ENCODE data around the gene CTLA4.
"Not testable (repeated sequence)": the region's sequence is repeated elsewhere in the genome, so short reads cannot be mapped to it uniquely, and the experiment has no call there.

The CTLA4 gene

DNA sequence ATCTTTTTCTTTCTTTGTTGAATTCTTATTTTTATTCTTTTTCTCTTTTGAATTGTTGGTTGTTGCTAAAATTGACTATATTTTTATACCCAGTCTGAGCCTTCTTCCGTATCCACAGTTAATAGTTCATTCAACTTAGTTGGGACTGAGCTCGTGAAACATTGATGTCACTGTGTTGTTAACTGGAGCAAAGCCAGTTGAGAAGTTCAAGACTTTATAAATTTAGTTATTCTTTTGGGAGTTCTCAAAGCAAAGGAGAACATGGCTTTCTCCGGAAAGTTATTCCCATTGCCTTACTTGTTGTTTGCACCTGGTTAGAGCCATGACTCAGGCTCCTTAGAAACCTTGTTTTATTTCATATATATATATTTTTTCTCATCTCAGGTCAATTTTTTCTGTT is 8.8 kb downstream of the CTLA4 start:
- H3K36me3 ChIP-seq (ENCODE audit: control insufficient read depth in 1 of 2, insufficient read depth in 2 of 2, low read length in 2 of 2), result no peaks in the 10 kb centered on the region
- no peak overlapping the region for H3K27ac ChIP-seq (ENCODE audit: low read length)
- H3K9me3 ChIP-seq (ENCODE audit: control insufficient read depth in 1 of 2, low read length in 2 of 2), result no peaks in the 10 kb centered on the region
- H3K27me3 ChIP-seq (ENCODE audit: low read depth, low read length), result no peaks in the 10 kb centered on the region
- H3K4me3 ChIP-seq (ENCODE audit: low read depth in 1 of 2, low read length in 2 of 2), result no peak overlapping the region
- peaks cover 0 to 6% of the 10 kb centered on the region in 2 donors for H3K4me1 ChIP-seq (ENCODE audit: control insufficient read depth in 1 of 2, insufficient read depth in 2 of 2, low read length in 2 of 2)

DNA sequence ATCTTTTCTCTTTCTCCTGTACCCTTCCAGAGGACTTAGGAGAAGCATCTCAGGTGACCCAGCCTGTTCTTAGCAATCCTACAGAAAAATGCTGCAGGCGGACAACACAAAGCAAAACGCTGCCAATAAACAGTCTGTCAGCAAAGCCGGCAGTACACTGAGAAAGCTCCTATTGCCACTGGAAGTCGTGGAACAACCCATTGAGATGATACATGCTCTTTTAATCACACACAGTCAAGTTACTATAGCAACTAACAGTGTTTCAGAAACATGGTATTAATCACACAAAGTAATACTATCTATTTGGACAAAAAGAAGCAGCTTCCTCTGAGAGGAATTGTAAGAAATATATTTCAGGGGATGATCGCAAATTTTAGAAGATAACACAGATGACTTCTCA is 10.5 kb downstream of the CTLA4 start:
- Histone ChIP-seq H3K27ac (ENCODE audit: low read length) (no peak overlapping the region), H3K4me3 (ENCODE audit: low read depth in 1 of 2, low read length in 2 of 2) (no peak overlapping the region), H3K36me3 (ENCODE audit: control insufficient read depth in 1 of 2, insufficient read depth in 2 of 2, low read length in 2 of 2) (no peaks in the 10 kb centered on the region), H3K4me1 (ENCODE audit: control insufficient read depth in 1 of 2, insufficient read depth in 2 of 2, low read length in 2 of 2) (peaks cover 0 to 6% of the 10 kb centered on the region in 2 donors), H3K27me3 (ENCODE audit: low read depth, low read length) (no peaks in the 10 kb centered on the region), H3K9me3 (ENCODE audit: control insufficient read depth in 1 of 2, low read length in 2 of 2) (no peaks in the 10 kb centered on the region)

DNA sequence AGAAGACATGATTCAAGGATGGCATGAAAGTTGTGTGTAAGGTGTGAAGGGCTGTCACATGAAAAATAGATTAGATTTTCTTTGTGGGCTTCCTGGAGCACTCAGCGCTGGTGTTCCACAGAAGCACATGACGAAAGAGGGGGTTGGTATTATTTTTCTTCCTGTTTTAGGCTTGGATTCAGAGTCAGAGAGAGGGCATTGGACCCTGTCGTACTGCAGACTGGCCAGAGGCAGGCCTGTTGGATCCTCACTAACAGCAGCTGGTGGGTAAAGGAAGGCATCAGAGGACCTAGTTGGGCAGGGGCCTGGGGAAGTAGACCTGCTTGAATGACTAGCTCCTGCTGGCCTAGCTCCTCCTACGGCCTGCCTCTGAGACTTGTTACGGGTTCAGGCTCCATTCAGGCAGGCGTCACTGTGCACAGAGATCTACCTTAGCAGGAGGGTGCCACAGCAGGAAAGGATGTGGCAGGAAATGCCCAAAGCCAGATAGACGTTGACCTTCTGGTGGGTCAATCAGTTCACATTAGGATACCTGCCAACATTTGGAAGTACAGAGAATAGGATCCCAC is 13.1 kb downstream of the CTLA4 start:
- H3K27me3 ChIP-seq (ENCODE audit: low read depth, low read length), result no peaks in the 10 kb centered on the region
- no peaks in the 10 kb centered on the region for H3K36me3 ChIP-seq (ENCODE audit: control insufficient read depth in 1 of 2, insufficient read depth in 2 of 2, low read length in 2 of 2)
- H3K27ac ChIP-seq (ENCODE audit: low read length), result no peak overlapping the region

DNA sequence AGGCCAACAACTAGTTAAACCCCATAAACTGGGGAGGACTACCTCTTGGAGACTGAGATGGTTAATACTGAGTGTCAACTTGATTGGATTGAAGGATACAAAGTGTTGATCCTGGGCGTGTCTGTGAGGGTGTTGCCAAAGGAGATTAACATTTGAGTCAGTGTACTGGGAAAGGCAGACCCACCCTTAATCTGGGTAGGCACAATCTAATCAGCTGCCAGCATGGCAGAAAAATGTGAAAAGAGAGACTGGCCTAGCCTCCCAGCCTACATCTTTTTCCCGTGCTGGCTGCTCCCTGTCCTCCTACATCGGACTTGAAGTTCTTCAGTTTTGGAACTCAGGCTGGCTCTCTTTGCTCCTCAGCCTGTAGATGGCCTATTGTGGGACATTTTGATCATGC is 13.6 kb downstream of the CTLA4 start:
- H3K27me3 ChIP-seq (ENCODE audit: low read depth, low read length); H3K27ac ChIP-seq (ENCODE audit: low read length); H3K4me1 ChIP-seq (ENCODE audit: control insufficient read depth in 1 of 2, insufficient read depth in 2 of 2, low read length in 2 of 2); H3K9me3 ChIP-seq (ENCODE audit: control insufficient read depth in 1 of 2, low read length in 2 of 2); H3K4me3 ChIP-seq (ENCODE audit: low read depth in 1 of 2, low read length in 2 of 2); H3K36me3 ChIP-seq (ENCODE audit: control insufficient read depth in 1 of 2, insufficient read depth in 2 of 2, low read length in 2 of 2): not testable (repeated sequence)

More for the DNA sequence above, 13.1 kb downstream of the CTLA4 start:
- H3K4me3 ChIP-seq (ENCODE audit: low read depth in 1 of 2, low read length in 2 of 2), result no peak overlapping the region
- peaks cover 0 to 6% of the 10 kb centered on the region in 2 donors for H3K4me1 ChIP-seq (ENCODE audit: control insufficient read depth in 1 of 2, insufficient read depth in 2 of 2, low read length in 2 of 2)
- H3K9me3 ChIP-seq (ENCODE audit: control insufficient read depth in 1 of 2, low read length in 2 of 2), result no peaks in the 10 kb centered on the region

DNA sequence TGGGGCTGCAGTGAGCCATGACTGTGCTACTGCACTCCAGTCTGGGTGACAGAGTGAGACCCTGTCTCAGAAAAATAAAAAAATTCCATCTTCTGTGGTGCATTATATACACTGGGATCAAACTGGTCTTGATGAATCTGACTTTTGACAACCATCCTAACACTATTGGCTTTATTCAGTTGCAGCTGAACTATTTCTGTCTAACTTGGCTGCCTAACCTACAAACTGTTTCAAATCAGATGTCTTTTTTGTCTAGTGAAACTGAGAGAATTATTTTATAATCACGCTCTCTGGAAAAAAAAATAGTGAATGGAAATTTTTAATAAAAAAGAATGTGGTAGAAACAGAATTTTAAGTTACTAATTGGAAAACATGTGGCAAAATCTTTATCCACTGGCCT is 15.0 kb downstream of the CTLA4 start:
- H3K36me3 ChIP-seq (ENCODE audit: control insufficient read depth in 1 of 2, insufficient read depth in 2 of 2, low read length in 2 of 2), result no peaks in the 10 kb centered on the region
- H3K27me3 ChIP-seq (ENCODE audit: low read depth, low read length), result no peaks in the 10 kb centered on the region
- no peak overlapping the region for H3K4me3 ChIP-seq (ENCODE audit: low read depth in 1 of 2, low read length in 2 of 2)
- no peak overlapping the region for H3K27ac ChIP-seq (ENCODE audit: low read length)
- peaks cover 0 to 6% of the 10 kb centered on the region in 2 donors for H3K4me1 ChIP-seq (ENCODE audit: control insufficient read depth in 1 of 2, insufficient read depth in 2 of 2, low read length in 2 of 2)
- no peaks in the 10 kb centered on the region for H3K9me3 ChIP-seq (ENCODE audit: control insufficient read depth in 1 of 2, low read length in 2 of 2)

DNA sequence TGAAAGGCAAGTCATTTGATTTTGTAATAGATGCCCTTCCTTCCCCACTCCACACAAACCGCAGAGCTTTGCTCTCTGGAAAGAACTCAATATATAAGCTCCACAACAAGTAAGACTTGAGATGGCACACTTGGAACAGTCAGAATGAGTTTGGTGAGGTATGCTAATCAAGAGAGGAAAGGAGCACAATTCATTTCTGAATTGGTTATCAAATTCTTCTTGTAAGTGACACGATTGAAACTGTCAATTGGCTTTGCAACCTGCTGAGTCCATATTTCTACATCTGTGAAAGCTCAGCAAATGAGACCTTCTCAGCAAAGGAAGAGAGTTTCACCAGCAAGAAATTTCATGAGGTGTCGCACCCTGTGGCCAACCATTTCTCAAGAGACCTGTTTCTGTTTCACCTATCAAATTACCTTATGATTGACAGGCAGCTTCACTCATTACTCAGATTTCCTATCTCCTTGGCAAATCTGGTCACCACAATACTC is 19.1 kb downstream of the CTLA4 start:
- Histone ChIP-seq H3K36me3 (ENCODE audit: control insufficient read depth in 1 of 2, insufficient read depth in 2 of 2, low read length in 2 of 2) (no peaks in the 10 kb centered on the region), H3K4me3 (ENCODE audit: low read depth in 1 of 2, low read length in 2 of 2) (no peak overlapping the region), H3K9me3 (ENCODE audit: control insufficient read depth in 1 of 2, low read length in 2 of 2) (no peaks in the 10 kb centered on the region), H3K27me3 (ENCODE audit: low read depth, low read length) (no peaks in the 10 kb centered on the region), H3K4me1 (ENCODE audit: control insufficient read depth in 1 of 2, insufficient read depth in 2 of 2, low read length in 2 of 2) (peaks cover 0 to 9% of the 10 kb centered on the region in 2 donors), H3K27ac (ENCODE audit: low read length) (no peak overlapping the region)

DNA sequence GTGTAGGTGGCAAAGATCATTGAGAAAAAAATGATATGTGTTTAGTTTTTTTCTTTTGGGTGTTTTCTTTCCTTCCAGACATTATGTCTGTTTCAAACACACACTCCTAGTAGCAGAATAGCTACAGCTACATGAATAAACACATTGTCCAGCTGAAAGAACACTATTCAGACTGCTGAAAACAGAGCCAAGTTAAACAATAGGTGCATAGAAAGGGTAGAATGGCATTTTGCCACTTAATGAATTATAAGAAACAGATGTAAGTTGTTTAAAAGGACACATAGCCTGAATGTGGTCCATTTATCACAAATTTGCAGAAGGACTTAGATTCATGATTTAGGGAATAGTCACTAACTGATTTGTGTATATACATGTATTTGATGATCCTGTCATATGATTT is 20.1 kb downstream of the CTLA4 start:
- Histone ChIP-seq H3K36me3 (ENCODE audit: control insufficient read depth in 1 of 2, insufficient read depth in 2 of 2, low read length in 2 of 2) (no peaks in the 10 kb centered on the region), H3K9me3 (ENCODE audit: control insufficient read depth in 1 of 2, low read length in 2 of 2) (no peaks in the 10 kb centered on the region), H3K4me1 (ENCODE audit: control insufficient read depth in 1 of 2, insufficient read depth in 2 of 2, low read length in 2 of 2) (peaks cover 0 to 9% of the 10 kb centered on the region in 2 donors), H3K27ac (ENCODE audit: low read length) (no peak overlapping the region), H3K27me3 (ENCODE audit: low read depth, low read length) (no peaks in the 10 kb centered on the region), H3K4me3 (ENCODE audit: low read depth in 1 of 2, low read length in 2 of 2) (no peak overlapping the region)

DNA sequence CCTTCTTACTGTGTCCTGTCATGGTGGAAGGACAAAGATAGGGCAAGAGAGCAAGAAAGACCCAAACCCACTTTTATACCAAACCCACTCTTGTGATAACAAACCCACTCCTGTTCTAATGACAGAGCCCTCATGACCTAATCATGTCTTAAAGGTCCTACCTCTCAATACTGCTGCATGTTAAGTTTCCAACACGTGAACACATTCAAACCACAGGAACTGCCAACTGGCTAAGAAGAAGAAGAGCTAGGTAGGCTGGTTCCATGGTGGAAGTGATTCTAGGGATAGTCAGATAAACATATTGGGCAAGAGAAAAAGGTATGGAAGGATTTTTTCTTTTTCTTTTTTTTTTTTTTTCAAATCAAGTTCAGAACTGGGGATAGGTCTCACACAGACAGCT is 22.0 kb downstream of the CTLA4 start:
- Histone ChIP-seq H3K4me3 (ENCODE audit: low read depth in 1 of 2, low read length in 2 of 2) (no peak overlapping the region), H3K36me3 (ENCODE audit: control insufficient read depth in 1 of 2, insufficient read depth in 2 of 2, low read length in 2 of 2) (no peaks in the 10 kb centered on the region), H3K27me3 (ENCODE audit: low read depth, low read length) (no peaks in the 10 kb centered on the region), H3K4me1 (ENCODE audit: control insufficient read depth in 1 of 2, insufficient read depth in 2 of 2, low read length in 2 of 2) (peaks cover 0 to 9% of the 10 kb centered on the region in 2 donors), H3K27ac (ENCODE audit: low read length) (no peak overlapping the region), H3K9me3 (ENCODE audit: control insufficient read depth in 1 of 2, low read length in 2 of 2) (no peaks in the 10 kb centered on the region)

DNA sequence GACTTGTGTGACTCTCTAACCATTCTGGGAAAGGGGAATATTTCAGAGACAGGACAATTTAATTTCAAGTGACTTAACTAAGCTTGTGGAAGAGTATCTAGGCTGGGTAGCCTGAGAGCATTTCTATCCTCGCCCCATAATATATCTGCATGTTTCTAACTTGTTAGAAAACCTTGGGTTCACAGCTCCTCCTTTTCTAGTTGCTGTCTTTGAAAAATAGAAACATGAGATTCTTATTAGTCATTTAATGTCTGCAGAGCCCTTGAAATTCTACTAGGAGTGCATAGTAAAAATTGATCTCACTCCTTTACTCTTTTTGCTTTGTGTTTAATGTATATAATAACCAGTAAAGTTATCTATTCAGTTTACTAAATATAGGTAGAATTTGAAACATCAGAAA is 22.4 kb downstream of the CTLA4 start:
- Histone ChIP-seq H3K27ac (ENCODE audit: low read length) (no peak overlapping the region), H3K4me3 (ENCODE audit: low read depth in 1 of 2, low read length in 2 of 2) (no peak overlapping the region), H3K4me1 (ENCODE audit: control insufficient read depth in 1 of 2, insufficient read depth in 2 of 2, low read length in 2 of 2) (peaks cover 0 to 9% of the 10 kb centered on the region in 2 donors), H3K36me3 (ENCODE audit: control insufficient read depth in 1 of 2, insufficient read depth in 2 of 2, low read length in 2 of 2) (no peaks in the 10 kb centered on the region), H3K9me3 (ENCODE audit: control insufficient read depth in 1 of 2, low read length in 2 of 2) (no peaks in the 10 kb centered on the region), H3K27me3 (ENCODE audit: low read depth, low read length) (no peaks in the 10 kb centered on the region)

DNA sequence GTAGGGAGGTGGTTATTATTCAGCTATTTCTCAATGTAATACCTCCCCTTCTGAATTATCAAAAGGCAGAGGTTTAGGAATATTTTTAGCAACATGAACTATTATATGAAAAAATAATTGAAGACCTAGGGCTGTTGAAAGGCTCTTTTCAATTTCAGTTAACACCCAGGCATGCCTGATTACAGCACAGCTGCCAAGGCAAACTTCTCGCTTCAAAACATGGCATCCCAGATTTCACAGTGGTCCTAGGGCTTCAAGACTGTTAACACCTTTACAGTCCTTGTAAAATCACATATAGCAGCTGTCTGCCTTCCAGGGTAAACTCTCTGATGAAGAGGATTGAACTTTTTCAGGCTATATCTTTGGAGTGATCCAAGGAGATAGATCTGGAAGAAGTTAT is 23.2 kb downstream of the CTLA4 start:
- Histone ChIP-seq H3K36me3 (ENCODE audit: control insufficient read depth in 1 of 2, insufficient read depth in 2 of 2, low read length in 2 of 2) (no peaks in the 10 kb centered on the region), H3K9me3 (ENCODE audit: control insufficient read depth in 1 of 2, low read length in 2 of 2) (no peaks in the 10 kb centered on the region), H3K4me3 (ENCODE audit: low read depth in 1 of 2, low read length in 2 of 2) (no peak overlapping the region), H3K4me1 (ENCODE audit: control insufficient read depth in 1 of 2, insufficient read depth in 2 of 2, low read length in 2 of 2) (peaks cover 0 to 9% of the 10 kb centered on the region in 2 donors), H3K27ac (ENCODE audit: low read length) (no peak overlapping the region), H3K27me3 (ENCODE audit: low read depth, low read length) (no peaks in the 10 kb centered on the region)

DNA sequence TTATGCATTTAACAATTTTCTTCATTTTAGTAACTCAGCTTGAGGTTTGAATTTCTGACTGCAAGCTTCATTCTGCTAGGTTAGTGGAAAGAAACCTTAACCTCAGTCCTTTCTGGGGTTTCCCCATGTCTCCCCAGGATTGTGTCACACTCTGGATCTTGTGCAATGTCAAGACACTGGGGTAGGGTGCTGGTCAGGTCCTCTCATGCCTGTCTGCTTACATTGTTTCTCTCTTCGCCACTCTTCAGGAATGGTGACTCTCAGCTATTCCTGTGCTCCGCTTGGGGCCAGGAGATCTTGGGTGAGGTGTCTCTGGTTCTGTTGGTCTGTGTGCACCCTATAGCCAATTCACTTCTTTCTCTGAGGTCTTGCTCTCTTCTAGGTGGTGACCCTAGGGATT is 23.9 kb downstream of the CTLA4 start:
- no peaks in the 10 kb centered on the region for H3K9me3 ChIP-seq (ENCODE audit: control insufficient read depth in 1 of 2, low read length in 2 of 2)
- peaks cover 0 to 9% of the 10 kb centered on the region in 2 donors for H3K4me1 ChIP-seq (ENCODE audit: control insufficient read depth in 1 of 2, insufficient read depth in 2 of 2, low read length in 2 of 2)
- no peak overlapping the region for H3K4me3 ChIP-seq (ENCODE audit: low read depth in 1 of 2, low read length in 2 of 2)
- H3K36me3 ChIP-seq (ENCODE audit: control insufficient read depth in 1 of 2, insufficient read depth in 2 of 2, low read length in 2 of 2), result no peaks in the 10 kb centered on the region
- H3K27me3 ChIP-seq (ENCODE audit: low read depth, low read length), result no peaks in the 10 kb centered on the region
- H3K27ac ChIP-seq (ENCODE audit: low read length), result no peak overlapping the region

DNA sequence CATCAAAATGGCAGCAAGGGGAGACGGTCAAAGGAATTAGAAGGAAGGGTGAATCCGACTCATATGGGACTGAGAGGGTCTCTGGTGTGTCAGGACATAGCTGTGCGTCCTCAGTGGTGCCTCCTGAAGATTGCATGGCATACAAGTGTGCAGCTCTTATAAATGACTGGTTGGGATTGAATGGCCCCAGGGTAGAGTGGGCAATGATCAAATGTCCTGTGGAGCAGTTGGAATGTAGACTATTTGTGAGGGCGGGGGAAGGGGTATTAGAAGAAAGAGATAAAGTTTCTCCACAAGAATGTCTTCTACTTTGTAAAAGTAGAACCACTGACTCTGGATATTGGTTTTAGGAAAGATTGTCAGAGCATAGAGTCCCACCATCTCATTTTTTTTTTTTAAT is 24.6 kb downstream of the CTLA4 start:
- Histone ChIP-seq H3K4me3 (ENCODE audit: low read depth in 1 of 2, low read length in 2 of 2) (no peak overlapping the region), H3K9me3 (ENCODE audit: control insufficient read depth in 1 of 2, low read length in 2 of 2) (no peaks in the 10 kb centered on the region), H3K27ac (ENCODE audit: low read length) (no peak overlapping the region), H3K27me3 (ENCODE audit: low read depth, low read length) (no peaks in the 10 kb centered on the region), H3K36me3 (ENCODE audit: control insufficient read depth in 1 of 2, insufficient read depth in 2 of 2, low read length in 2 of 2) (no peaks in the 10 kb centered on the region), H3K4me1 (ENCODE audit: control insufficient read depth in 1 of 2, insufficient read depth in 2 of 2, low read length in 2 of 2) (peaks cover 0 to 9% of the 10 kb centered on the region in 2 donors)
